H1 (cell line): ENCODE data around the gene COA5. TPM values are rescaled to one million over a fixed set of nuclear protein-coding genes. Genes with fewer than 3 reads are reported as not detected.

Experiments used
- NANOG ChIP-seq: IDR thresholded peaks from 2 replicates; pipeline ENCODE4 v1.6.1; 2011; ENCODE audit warnings: low read length, low read depth, mild to moderate bottlenecking, inconsistent platforms; ENCODE audit not compliant: insufficient read depth, poor library complexity, severe bottlenecking
- polyA plus RNA-seq, 7 experiments: library from polyadenylated mRNA; depleted of rRNA in 3 of 7; stranded (reverse) in 5 of 7; unstranded in 2 of 7; fragments of >200 nt in 5 of 7; fragments of 200-250 nt in 2 of 7; gene quantifications; 1 replicate in 5 of 7; 2 replicates in 1 of 7; 4 replicates in 1 of 7; pipeline versions ENCODE4 v1.2.1 to v1.2.3, GENCODE V29; 2011 to 2013; ENCODE audit warnings: missing spikeins in 2 of 7, mixed read lengths in 2 of 7
- total RNA-seq: library from RNA; stranded (reverse); fragmentation: NEBNext Ultra II Directional; extraction: Animal tissue kit (Norgen Biotek cat#: 25700); gene quantifications from 2 replicates; pipeline ENCODE4 v1.2.1, GENCODE V29; 2021

COA5 gene
- total and polyA plus RNA-seq, 2 of the 8 experiments (the other 6 are each of a cell fraction or from before 2014, with no cell fraction given) = 20.3 to 24.7 TPM

DNA sequence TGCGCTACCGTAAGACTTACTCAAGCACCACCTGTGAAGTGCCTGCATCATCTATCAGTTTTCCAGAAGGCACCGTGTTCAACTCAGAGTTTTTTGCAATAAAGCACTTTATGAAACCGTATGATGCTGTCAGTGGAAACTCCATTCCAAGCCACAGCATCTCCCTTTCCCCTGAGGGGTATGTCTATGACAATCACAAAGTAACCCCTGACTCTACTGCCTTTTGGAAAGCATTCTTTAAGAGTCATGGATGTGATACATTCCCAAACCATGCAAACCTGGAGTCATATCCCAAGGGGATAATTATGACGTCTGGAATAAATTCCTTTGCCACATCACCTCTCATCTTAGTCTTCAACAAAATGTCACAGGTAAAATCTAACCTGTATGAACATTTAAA, 39.3 kb upstream of the COA5 start (continued):
- TF ChIP-seq NANOG = no peak
